Erythroblast (primary cell): ENCODE measurements around the gene SLC2A13.

Experiments
- GATA1 ChIP-seq: IDR thresholded peaks from 2 replicates; pipeline ENCODE4 v1.6.1; 2011; ENCODE audit warnings: low read depth, mild to moderate bottlenecking, control low read depth, low read length, moderate library complexity
- POLR2A ChIP-seq: IDR thresholded peaks from 2 replicates; pipeline ENCODE4 v1.6.1; 2011; ENCODE audit warnings: mild to moderate bottlenecking, low read length

DNA sequence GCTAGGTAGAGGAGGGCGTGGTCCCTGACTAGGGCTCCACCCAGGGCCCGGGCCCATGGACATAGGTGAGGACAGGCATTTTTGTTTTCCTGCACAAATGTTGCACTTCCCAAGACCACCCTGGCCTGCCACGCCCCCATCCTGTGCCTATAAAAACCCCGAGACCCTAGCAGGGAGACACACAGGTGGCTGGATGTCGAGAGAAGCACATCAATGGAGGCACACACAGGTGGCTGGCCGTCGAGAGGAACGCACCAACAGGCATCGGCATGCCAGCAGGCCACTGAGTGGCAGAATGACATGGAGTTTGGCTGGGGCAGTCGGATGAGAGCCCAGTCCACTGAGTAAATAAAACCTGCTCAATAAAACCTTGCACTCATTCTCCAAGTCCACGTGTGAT lies 328.4 kb downstream of the SLC2A13 start:
- TF ChIP-seq POLR2A (no peak), GATA1 (no peak)
